OCI-LY1 (cell line): ENCODE results near the gene HMOX1.

Experiments
- H2AFZ ChIP-seq: fragments of 200-600 bp; sonication (generic), shearing (Covaris generic); 2 replicates; pipeline ENCODE4 v1.6.0; 2014; ENCODE audit warnings: antibody characterized with exemption, mild to moderate bottlenecking, low read length
- H3F3A ChIP-seq: fragments of 200-600 bp; sonication (generic), shearing (Covaris generic); 2 replicates; pipeline ENCODE4 v1.6.0; 2014; ENCODE audit warnings: mild to moderate bottlenecking, antibody characterized with exemption, low read length, moderate library complexity; ENCODE audit not compliant: insufficient read depth
- H3K27ac ChIP-seq: fragments of 200-600 bp; sonication (generic); 2 replicates; pipeline ENCODE4 v1.5.1; 2014; ENCODE audit warnings: low read length, mixed run types, mild to moderate bottlenecking, low read depth; ENCODE audit not compliant: poor library complexity, severe bottlenecking
- H3K27me3 ChIP-seq: fragments of 200-600 bp; sonication (generic); 2 replicates; pipeline ENCODE4 v1.6.0; 2014; ENCODE audit warnings: antibody characterized with exemption, mild to moderate bottlenecking, low read length, moderate library complexity; ENCODE audit not compliant: insufficient read depth
- H3K36me3 ChIP-seq: fragments of 200-600 bp; sonication (generic); 2 replicates; pipeline ENCODE4 v1.6.1; 2014; ENCODE audit warnings: mild to moderate bottlenecking, antibody characterized with exemption, low read length, moderate library complexity, mixed read lengths; ENCODE audit not compliant: insufficient read depth
- H3K4me1 ChIP-seq: fragments of 200-600 bp; sonication (generic); 2 replicates; pipeline ENCODE4 v1.5.1; 2014; ENCODE audit warnings: mild to moderate bottlenecking, low read length, moderate library complexity; ENCODE audit not compliant: insufficient read depth, severe bottlenecking
- H3K4me2 ChIP-seq: fragments of 200-600 bp; sonication (generic), shearing (Covaris generic); 2 replicates; pipeline ENCODE4 v1.6.1; 2014; ENCODE audit warnings: low read length
- H3K4me3 ChIP-seq: fragments of 200-600 bp; sonication (generic); 2 replicates; pipeline ENCODE4 v1.5.1; 2014; ENCODE audit warnings: low read length, low read depth, mild to moderate bottlenecking, mixed read lengths; ENCODE audit not compliant: poor library complexity, severe bottlenecking
- H3K79me2 ChIP-seq: fragments of 200-600 bp; shearing (Covaris generic); 2 replicates; pipeline ENCODE4 v1.6.1; 2016; ENCODE audit warnings: mixed run types, low read length, mixed read lengths; ENCODE audit not compliant: insufficient read depth
- H3K9ac ChIP-seq: fragments of 200-600 bp; sonication (generic), shearing (Covaris generic); 2 replicates; pipeline ENCODE4 v1.6.1; 2014; ENCODE audit warnings: mild to moderate bottlenecking, low read length, mixed read lengths
- H3K9me2 ChIP-seq: fragments of 200-600 bp; sonication (generic), shearing (Covaris generic); 2 replicates; pipeline ENCODE4 v1.6.1; 2014; ENCODE audit warnings: low read depth, mild to moderate bottlenecking, low read length, mixed read lengths
- H3K9me3 ChIP-seq: fragments of 200-600 bp; shearing (Covaris generic); 2 replicates; pipeline ENCODE4 v1.6.1; 2014; ENCODE audit warnings: low read length, mixed read lengths
- H4K20me1 ChIP-seq: fragments of 200-600 bp; sonication (generic), shearing (Covaris generic); 2 replicates; pipeline ENCODE4 v1.6.0; 2016; ENCODE audit warnings: mild to moderate bottlenecking, low read length; ENCODE audit not compliant: insufficient read depth
- CTCF ChIP-seq: fragments of 200-600 bp; sonication (generic), shearing (Covaris generic); IDR thresholded peaks from 2 replicates; pipeline ENCODE4 v1.5.1; 2017; ENCODE audit warnings: mild to moderate bottlenecking, antibody characterized with exemption, low read length, moderate library complexity, mixed read lengths
- EZH2 ChIP-seq: fragments of 200-600 bp; sonication (generic), shearing (Covaris generic); IDR thresholded peaks from 2 replicates; pipeline ENCODE4 v1.8.0; 2017; ENCODE audit warnings: borderline replicate concordance, mixed run types, mild to moderate bottlenecking, antibody characterized with exemption, low read length, moderate library complexity, mixed read lengths

The HMOX1 gene

GRCh38 chr22:35348703-35349102, 32.2 kb upstream of the HMOX1 start:
- Histone ChIP-seq H3F3A (no peaks in the 10 kb centered on the region), H3K27me3 (no peaks in the 10 kb centered on the region), H4K20me1 (no peaks in the 10 kb centered on the region), H3K36me3 (peaks cover 4% of the 10 kb centered on the region), H2AFZ (no peak overlapping the region), H3K4me2 (no peak overlapping the region), H3K27ac (peak overlapping the region; percentile 98), H3K9me2 (no peaks in the 10 kb centered on the region), H3K79me2 (no peaks in the 10 kb centered on the region), H3K9ac (no peak overlapping the region), H3K9me3 (no peaks in the 10 kb centered on the region), H3K4me3 (no peak overlapping the region), H3K4me1 (peaks cover 80% of the 10 kb centered on the region)
- TF ChIP-seq EZH2 (no peak), CTCF (no peak)

GRCh38 chr22:35349368-35349703, 31.6 kb upstream of the HMOX1 start:
- no peak overlapping the region for H2AFZ ChIP-seq
- peak overlapping the region; percentile 98 for H3K27ac ChIP-seq
- H3K4me2 ChIP-seq = peak overlapping the region; percentile 76; the same call in 1 of the 2 replicates
- H3K9ac ChIP-seq = peak overlapping the region; percentile 62
- H4K20me1 ChIP-seq = no peaks in the 10 kb centered on the region
- peaks cover 84% of the 10 kb centered on the region for H3K4me1 ChIP-seq
- H3K9me3 ChIP-seq = no peaks in the 10 kb centered on the region
- H3K4me3 ChIP-seq = peak overlapping the region; percentile 61
- no peaks in the 10 kb centered on the region for H3F3A ChIP-seq
- no peaks in the 10 kb centered on the region for H3K79me2 ChIP-seq
- H3K9me2 ChIP-seq = no peaks in the 10 kb centered on the region
- H3K27me3 ChIP-seq = no peaks in the 10 kb centered on the region
- TF ChIP-seq EZH2 (no peak), CTCF (no peak)
- no peaks in the 10 kb centered on the region for H3K36me3 ChIP-seq

GRCh38 chr22:35349704-35350538, 31.0 kb upstream of the HMOX1 start:
- peak overlapping the region; percentile 98 for H3K27ac ChIP-seq
- H3K9me3 ChIP-seq = no peaks in the 10 kb centered on the region
- H3K9me2 ChIP-seq = no peaks in the 10 kb centered on the region
- H2AFZ ChIP-seq = no peak overlapping the region
- TF ChIP-seq CTCF = no peak
- TF ChIP-seq EZH2 = no peak
- H3K4me3 ChIP-seq = peak overlapping the region; percentile 61
- H3K27me3 ChIP-seq = no peaks in the 10 kb centered on the region
- H3K79me2 ChIP-seq = no peaks in the 10 kb centered on the region
- H3K36me3 ChIP-seq = no peaks in the 10 kb centered on the region
- H3K9ac ChIP-seq = peak overlapping the region; percentile 62
- H3K4me2 ChIP-seq = peak overlapping the region; percentile 76
- peaks cover 79% of the 10 kb centered on the region for H3K4me1 ChIP-seq
- H4K20me1 ChIP-seq = no peaks in the 10 kb centered on the region
- no peaks in the 10 kb centered on the region for H3F3A ChIP-seq
